Fibroblast of skin of abdomen (primary cell): ENCODE results near the gene OR10A4.
"Not testable (repeated sequence)": the region's sequence is repeated elsewhere in the genome, so short reads cannot be mapped to it uniquely, and the experiment has no call there.

Source experiments
- DNase-seq: peaks from one replicate; pipeline ENCODE4 v3.0.0-alpha.2; 2013

Gene OR10A4

GRCh38 chr11:6898911-6899310, 22.5 kb downstream of the OR10A4 start:
- DNase-seq = no peak

- no peak for DNase-seq
Measured at GRCh38 chr11:6900327-6900999, 24.0 kb downstream of the OR10A4 start.

- DNase-seq = not testable (repeated sequence)
Measured at GRCh38 chr11:6904804-6905203, 28.4 kb downstream of the OR10A4 start.

GRCh38 chr11:6911378-6911777, 35.0 kb downstream of the OR10A4 start:
- no peak for DNase-seq

DNA sequence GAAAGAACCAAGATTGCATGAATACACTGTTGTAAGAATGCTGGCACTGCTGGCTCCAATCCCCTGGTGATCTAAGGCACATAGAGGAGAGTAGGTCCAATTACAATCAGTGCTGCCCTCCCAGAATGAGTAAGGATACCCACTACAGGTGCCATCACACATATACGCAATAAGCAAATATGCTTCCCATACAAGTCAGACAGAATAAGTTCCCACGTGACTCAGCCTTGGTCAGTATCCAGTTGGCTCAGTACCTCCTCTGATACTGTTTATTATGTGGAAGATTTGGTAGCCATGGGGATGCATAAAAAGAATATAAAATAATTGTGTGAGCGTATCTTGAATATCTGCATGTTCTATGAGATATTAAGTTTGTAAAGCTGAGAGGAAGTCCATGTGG, 35.5 kb downstream of the OR10A4 start:
- no peak for DNase-seq

DNA sequence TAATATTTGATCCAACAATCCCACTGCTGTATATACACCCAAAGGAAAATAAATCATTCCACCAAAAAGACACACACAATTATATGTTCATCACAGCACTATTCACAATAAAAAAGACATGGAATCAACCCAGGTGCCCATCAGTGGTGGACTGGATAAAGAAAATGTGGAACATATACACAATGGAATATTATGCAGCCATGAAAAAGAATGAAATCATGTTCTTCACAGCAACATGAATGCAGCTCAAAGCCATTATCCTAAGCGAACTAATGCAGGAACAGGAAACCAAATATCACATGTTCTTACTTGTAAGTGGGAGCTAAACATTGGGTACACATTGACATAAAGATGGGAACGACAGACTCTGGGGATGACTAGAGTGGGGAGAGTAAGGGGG, 43.3 kb downstream of the OR10A4 start:
- DNase-seq = no peak

DNA sequence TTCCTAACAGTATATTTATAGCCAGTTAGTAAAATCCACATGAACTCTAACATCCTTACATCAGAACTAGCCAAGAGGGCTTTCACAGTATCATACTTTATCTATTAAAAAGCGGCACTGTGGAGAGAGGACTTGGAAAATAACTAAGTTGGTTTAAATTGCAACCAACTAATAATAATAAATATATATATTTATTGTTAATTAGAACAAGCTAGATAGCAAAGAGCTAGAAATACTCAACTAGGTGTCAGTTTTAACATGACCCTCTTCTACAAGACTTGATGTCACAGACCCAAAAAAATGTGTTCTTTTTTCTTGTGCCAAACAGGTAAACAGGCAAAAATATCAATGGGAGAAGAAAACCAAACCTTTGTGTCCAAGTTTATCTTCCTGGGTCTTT, 44.3 kb downstream of the OR10A4 start, which contains the start of gene OR2D3:
TSS of gene OR2D3 (plus strand) at position 301 of the 400 bp plus-strand sequence. CDS start at position 301, 0 bp downstream.
- no peak for DNase-seq

DNA sequence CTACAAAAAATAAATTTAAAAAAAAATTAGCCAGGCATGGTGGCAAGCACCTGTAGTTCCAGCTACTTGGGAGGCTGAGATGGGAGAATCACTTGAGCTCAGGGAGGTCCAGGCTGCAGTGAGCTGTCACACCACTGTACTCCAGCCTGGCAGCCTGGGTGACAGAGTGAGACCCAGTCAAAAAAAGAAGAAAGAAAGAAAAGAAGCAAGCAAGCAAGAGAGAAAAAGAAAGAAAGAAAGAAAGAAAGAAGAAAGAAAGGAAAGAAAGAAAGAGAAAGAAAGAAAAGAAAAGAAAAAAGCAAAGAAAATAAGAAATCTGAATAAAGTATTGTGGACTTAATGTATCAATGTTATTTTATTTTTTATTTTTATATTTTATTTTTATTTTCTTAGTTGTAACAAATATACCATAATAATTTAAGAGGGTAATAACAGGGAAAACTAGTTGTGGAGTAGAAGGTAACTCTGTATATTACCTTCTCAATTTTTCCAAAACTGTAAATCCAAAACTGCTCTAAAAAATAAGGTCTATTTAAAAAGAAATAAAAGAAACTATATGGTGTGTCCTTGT, 48.7 kb downstream of the OR10A4 start:
- DNase-seq = no peak

DNA sequence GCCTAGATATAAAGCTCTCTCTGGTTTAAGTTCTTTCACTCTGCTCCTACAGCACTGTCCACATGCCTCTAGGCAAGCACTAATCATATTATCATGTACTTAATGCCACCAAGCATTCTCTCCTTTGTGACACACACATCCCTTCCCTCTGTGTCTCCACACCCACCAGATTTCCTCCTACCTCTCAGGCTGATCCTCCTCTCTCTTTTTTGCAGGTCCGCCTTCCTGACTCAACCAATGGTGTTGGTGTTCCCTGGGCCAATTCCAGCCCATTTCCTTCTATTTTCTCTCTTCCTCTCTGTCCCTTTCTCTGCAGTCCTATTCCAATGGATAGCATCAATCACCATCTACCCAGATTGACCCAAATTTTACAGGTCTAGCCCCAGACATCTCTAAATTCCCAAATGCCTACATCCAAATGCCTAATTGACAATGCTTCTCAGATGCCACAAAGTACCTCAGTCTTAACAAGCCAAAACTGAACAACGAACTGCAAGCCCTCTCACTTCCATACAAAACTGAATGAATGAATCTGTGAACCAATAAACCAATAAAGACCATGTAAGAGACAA, 49.3 kb downstream of the OR10A4 start:
- DNase-seq = peak; percentile 1

DNA sequence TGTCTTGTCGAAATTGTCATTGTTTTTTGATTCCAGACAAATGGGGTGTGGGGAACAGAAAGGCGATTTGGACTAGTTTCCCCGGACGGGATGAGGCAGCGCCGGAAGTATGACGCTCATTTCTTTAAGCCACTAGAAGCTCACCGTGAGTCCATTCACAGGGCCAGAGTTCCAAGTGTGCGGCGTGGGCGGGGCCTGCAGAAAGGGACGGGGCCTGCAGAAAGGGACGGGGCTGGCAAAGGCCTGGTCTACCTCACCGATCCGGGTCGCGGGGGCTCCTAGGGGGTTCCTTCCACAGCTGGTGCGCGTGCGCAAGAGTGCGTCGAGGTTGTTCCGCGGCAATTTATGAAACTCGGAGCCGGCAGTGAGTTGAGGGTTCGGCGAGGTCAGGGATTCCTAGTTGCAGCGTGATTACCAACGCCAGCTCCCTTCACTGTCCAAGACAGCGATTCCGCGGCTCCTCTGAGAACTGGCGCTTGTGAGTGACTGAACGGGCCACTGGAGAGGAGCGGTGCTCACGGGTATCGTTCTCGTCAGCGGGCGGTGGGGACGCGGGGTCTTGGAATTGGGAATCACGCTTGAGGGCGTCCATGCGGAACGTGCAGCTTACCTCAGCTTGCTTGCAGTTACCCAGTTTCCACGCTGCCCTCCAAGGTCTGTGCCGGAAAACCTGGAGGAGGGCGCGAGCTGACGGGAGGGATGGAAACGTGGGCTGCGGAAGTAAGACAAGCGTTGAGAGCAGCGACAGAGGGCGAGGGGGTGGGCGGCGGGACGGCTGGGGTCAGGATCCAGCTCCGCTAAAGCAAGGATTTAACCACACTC, 50.0 kb downstream of the OR10A4 start, which contains the start of gene ZNF215:
TSS of gene ZNF215 (plus strand) at position 219 of the 822 bp plus-strand sequence. CDS start 5,847 bp downstream, outside the sequence.
- DNase-seq = peak; percentile 83

- DNase-seq = no peak
Measured at GRCh38 chr11:6927030-6927617, 50.7 kb downstream of the OR10A4 start.
